IMR-90 (cell line): ENCODE data around the gene XYLT2. TPM values are rescaled to one million over a fixed set of nuclear protein-coding genes. Genes with fewer than 3 reads are reported as not detected.
A peak's percentile ranks its signal among the peaks of the same experiment; 100 is the strongest.

Experiments
- ATAC-seq: fragments of 200-7000 bp; cut with Tn5 transposase; 2 replicates; pipeline ENCODE4 v1.9.1; 2020; ENCODE audit warnings: low read depth, mild to moderate bottlenecking, moderate library complexity
- BruUV-seq: library from RNA; stranded (reverse); fragments of 400-500 nt; replicated peaks from 2 replicates; lab custom pipeline; 2021; lab: Mats Ljungman, UMichigan
- CTCF ChIA-PET: fragments of 300-600 bp; formaldehyde crosslinking; extraction: SDS; loops from one replicate; lab custom pipeline; 2021; ENCODE audit warnings: antibody characterized with exemption; lab: Yijun Ruan, JAX
- POLR2A ChIA-PET: fragments of 300-600 bp; sonication (Branson Sonifier 250); formaldehyde crosslinking; loops from one replicate; lab custom pipeline; 2022; ENCODE audit warnings: antibody characterized with exemption; ENCODE audit not compliant: unreplicated experiment; lab: Charles Lee
- DNase-seq: peaks from one replicate; pipeline ENCODE4 v3.0.0; 2013
- H2AFZ ChIP-seq: replicated peaks from 2 replicates; pipeline ENCODE3; 2013; ENCODE audit warnings: low read length, mild to moderate bottlenecking; ENCODE audit not compliant: poor library complexity
- H2AK5ac ChIP-seq: 2 replicates; pipeline ENCODE4 v1.6.1; 2013; ENCODE audit warnings: low read depth, low read length, inconsistent platforms
- H2AK9ac ChIP-seq: replicated peaks from 2 replicates; pipeline ENCODE3; 2013; ENCODE audit warnings: mild to moderate bottlenecking, low read depth, low read length, moderate library complexity; ENCODE audit not compliant: poor library complexity
- H2BK120ac ChIP-seq: 2 replicates; pipeline ENCODE4 v1.6.1; 2013; ENCODE audit warnings: low read depth, low read length, inconsistent platforms
- H2BK15ac ChIP-seq: 3 replicates; pipeline ENCODE4 v1.6.1; 2013; ENCODE audit warnings: low read depth, low read length, inconsistent platforms
- H2BK20ac ChIP-seq: 2 replicates; pipeline ENCODE4 v1.6.1; 2013; ENCODE audit warnings: low read depth, mild to moderate bottlenecking, inconsistent platforms, low read length, moderate library complexity
- H2BK5ac ChIP-seq: 2 replicates; pipeline ENCODE4 v1.6.1; 2013; ENCODE audit warnings: mild to moderate bottlenecking, low read depth, low read length, inconsistent platforms; ENCODE audit not compliant: poor library complexity, severe bottlenecking
- H3K14ac ChIP-seq: replicated peaks from 2 replicates; pipeline ENCODE4 v1.6.1; 2013; ENCODE audit warnings: low read depth, low read length, inconsistent platforms
- H3K18ac ChIP-seq: 2 replicates; pipeline ENCODE4 v1.6.1; 2013; ENCODE audit warnings: low read depth, low read length, control low read depth
- H3K23ac ChIP-seq: 2 replicates; pipeline ENCODE4 v1.6.1; 2013; ENCODE audit warnings: low read depth, low read length, inconsistent platforms
- H3K27ac ChIP-seq: 2 replicates; pipeline ENCODE4 v1.5.1; 2013; ENCODE audit warnings: mild to moderate bottlenecking, control low read depth, low read length; ENCODE audit not compliant: insufficient read depth
- H3K27me3 ChIP-seq: 2 replicates; pipeline ENCODE4 v1.6.1; 2013; ENCODE audit warnings: low read length; ENCODE audit not compliant: control insufficient read depth, insufficient read depth
- H3K36me3 ChIP-seq: 2 replicates; pipeline ENCODE4 v1.6.1; 2013; ENCODE audit warnings: low read length, mixed read lengths; ENCODE audit not compliant: control insufficient read depth, insufficient read depth
- H3K4ac ChIP-seq: 2 replicates; pipeline ENCODE4 v1.6.1; 2013; ENCODE audit warnings: low read depth, low read length, inconsistent platforms
- H3K4me1 ChIP-seq: 2 replicates; pipeline ENCODE4 v1.6.1; 2013; ENCODE audit warnings: low read length, mixed read lengths; ENCODE audit not compliant: control insufficient read depth, insufficient read depth
- H3K4me2 ChIP-seq: 2 replicates; pipeline ENCODE4 v1.6.1; 2013; ENCODE audit warnings: low read depth, mild to moderate bottlenecking, control low read depth, low read length, moderate library complexity
- H3K4me3 ChIP-seq: 2 replicates; pipeline ENCODE4 v1.5.1; 2013; ENCODE audit warnings: low read depth, mild to moderate bottlenecking, control low read depth, low read length, moderate library complexity; ENCODE audit not compliant: insufficient read depth
- H3K56ac ChIP-seq: 2 replicates; pipeline ENCODE4 v1.6.1; 2013; ENCODE audit warnings: low read length, inconsistent platforms; ENCODE audit not compliant: insufficient read depth; ENCODE audit errors: extremely low read depth
- H3K79me1 ChIP-seq, 2 experiments: 2 replicates each; pipeline ENCODE4 v1.6.1; 2013; ENCODE audit warnings: low read length in 2 of 2, inconsistent platforms in 1 of 2, low read depth in 1 of 2
- H3K9ac ChIP-seq: 2 replicates; pipeline ENCODE4 v1.6.1; 2013; ENCODE audit warnings: low read depth, low read length, control low read depth
- H3K9me1 ChIP-seq: 2 replicates; pipeline ENCODE4 v1.6.1; 2013; ENCODE audit warnings: low read length, inconsistent platforms; ENCODE audit not compliant: insufficient read depth
- H3K9me3 ChIP-seq: 2 replicates; pipeline ENCODE4 v1.6.1; 2013; ENCODE audit warnings: low read length; ENCODE audit not compliant: control insufficient read depth, insufficient read depth
- H4K20me1 ChIP-seq: 2 replicates; pipeline ENCODE4 v1.6.1; 2013; ENCODE audit warnings: low read length, inconsistent platforms; ENCODE audit not compliant: insufficient read depth
- H4K5ac ChIP-seq: 2 replicates; pipeline ENCODE4 v1.6.1; 2013; ENCODE audit warnings: mild to moderate bottlenecking, low read depth, low read length, control low read depth
- H4K8ac ChIP-seq, 2 experiments: 2 replicates each; pipeline ENCODE4 v1.6.1; 2013; ENCODE audit warnings: low read depth in 2 of 2, low read length in 2 of 2, control low read depth in 1 of 2, inconsistent platforms in 1 of 2
- H4K91ac ChIP-seq: 2 replicates; pipeline ENCODE4 v1.6.1; 2013; ENCODE audit warnings: low read depth, low read length, inconsistent platforms; ENCODE audit not compliant: insufficient read depth
- CEBPB ChIP-seq: IDR thresholded peaks from 2 replicates; pipeline ENCODE4 v1.6.1; 2012; ENCODE audit warnings: low read depth, low read length, improper control_type of control experiment
- MAFK ChIP-seq: IDR thresholded peaks from 2 replicates; pipeline ENCODE4 v1.6.1; 2012; ENCODE audit warnings: low read depth, low read length, improper control_type of control experiment
- RCOR1 ChIP-seq: IDR thresholded peaks from 2 replicates; pipeline ENCODE4 v1.6.1; 2012; ENCODE audit warnings: mild to moderate bottlenecking, low read length, improper control_type of control experiment; ENCODE audit not compliant: insufficient replicate concordance
- WGBS, 2 experiments: methylation state at CpG; one replicate each; pipeline versions ENCODE4 v1.1.5 to v1.1.7; 2013; ENCODE audit warnings: missing lambda C conversion rate in 2 of 2; ENCODE audit not compliant: insufficient read length in 1 of 2; ENCODE audit errors: extremely low coverage in 2 of 2; 5-methylcytosine and 5-hydroxymethylcytosine counted together
- dilution Hi-C: fragments of 300-500 bp; cut with HindIII; formaldehyde crosslinking; loops from one replicate; pipeline ENCODE4 v1.14.3; 2018; ENCODE audit warnings: low sequenced_read_pairs; ENCODE audit not compliant: unreplicated experiment
- in situ Hi-C: fragments of 300-500 bp; cut with MboI; formaldehyde crosslinking; loops from 3 replicates; pipeline ENCODE4 v1.14.3; 2019; ENCODE audit warnings: low sequenced_read_pairs, inconsistent platforms, mixed read lengths
- intact Hi-C: fragments of 100-400 bp; cut with micrococcal nuclease; formaldehyde crosslinking; loops from 2 replicates; pipeline ENCODE4 v1.10.0; 2022
- polyA plus RNA-seq, 3 experiments: library from polyadenylated mRNA; depleted of rRNA; stranded (reverse); fragments of >200 nt; gene quantifications; 2 replicates each; pipeline ENCODE4 v1.2.3, GENCODE V29; 2012; ENCODE audit warnings: low replicate concordance in 1 of 3
- total RNA-seq: library from RNA; depleted of rRNA; stranded (reverse); fragments of >200 nt; gene quantifications from 2 replicates; pipeline ENCODE4 v1.2.3, GENCODE V29; 2012
- TF ChIP-seq, protein P1 (sequence below): fragments of 150-350 bp; IDR thresholded peaks from 2 replicates; pipeline ENCODE4 v1.6.1; 2016; ENCODE audit warnings: low read depth, mild to moderate bottlenecking, low read length, moderate library complexity, borderline replicate concordance

The XYLT2 gene
- total and polyA plus RNA-seq, 2 of the 4 experiments (the other 2 are of a cell fraction), result 27.7 to 31.9 TPM

DNA sequence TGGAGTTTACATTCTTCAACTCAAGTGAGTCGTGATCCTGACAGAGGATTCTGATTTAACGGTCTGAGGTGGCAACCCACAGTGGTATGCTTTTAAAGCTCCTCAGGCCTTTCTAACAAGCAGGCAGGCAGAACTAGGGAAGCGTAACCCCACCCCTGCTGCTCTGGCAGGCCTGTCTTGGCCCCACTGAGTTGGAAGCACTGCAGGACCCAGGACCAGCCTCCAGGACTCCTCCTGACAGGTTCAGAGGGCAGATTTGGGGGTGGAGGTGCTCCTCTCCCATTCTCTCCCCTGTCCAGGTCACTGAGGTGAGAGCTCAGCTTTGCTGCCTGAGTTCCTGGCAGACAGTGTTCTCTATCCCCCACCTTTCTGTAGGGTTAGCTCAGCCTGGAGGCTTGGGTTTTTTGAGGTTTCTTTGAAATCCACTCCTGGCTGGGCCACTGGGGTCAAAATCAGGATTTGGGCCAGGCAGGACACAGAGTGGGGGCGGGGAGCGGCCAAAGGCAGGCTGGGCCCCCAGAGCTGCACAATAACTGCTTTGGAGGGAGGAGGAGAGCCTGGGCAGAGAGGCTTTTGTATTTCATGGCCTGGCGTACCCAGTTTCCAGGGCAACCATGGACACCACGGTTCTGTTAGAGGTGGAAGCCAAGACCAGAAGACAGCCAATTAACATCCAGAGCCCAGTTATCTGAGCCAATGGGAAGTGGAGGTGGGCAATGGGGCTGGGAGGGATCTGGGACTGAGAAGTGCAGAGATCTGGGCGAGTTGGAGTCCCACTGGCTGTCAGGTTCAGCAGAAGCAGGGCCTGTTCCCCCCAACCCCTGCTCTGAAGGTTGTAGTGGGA, 17.5 kb downstream of the XYLT2 start:
- Histone ChIP-seq H3K4ac (no peak overlapping the region; the same call in 1 of the 2 replicates), H3K4me1 (peaks cover 11% of the 10 kb centered on the region), H4K91ac (no peak overlapping the region), H2AFZ (peak overlapping the region; percentile 37), H2BK120ac (no peak overlapping the region), H3K27ac (no peak overlapping the region), H3K9ac (no peak overlapping the region), H4K20me1 (peaks cover 22% of the 10 kb centered on the region; the same call in 1 of the 2 replicates), H3K23ac (no peak overlapping the region), H3K79me1 (peaks cover 0 to 29% of the 10 kb centered on the region in 2 experiments; a peak in 1 of 4 replicates), H2AK9ac (peak overlapping the region; percentile 23), H3K9me3 (no peaks in the 10 kb centered on the region), H4K5ac (no peak overlapping the region), H3K4me2 (no peak overlapping the region), H2AK5ac (0 out of 2 replicates have a peak overlapping the region, but pooled peaks have one; percentile 1), H3K56ac (no peak overlapping the region), H4K8ac (no peak overlapping the region), H3K18ac (no peak overlapping the region), H3K4me3 (no peak overlapping the region), H3K36me3 (peaks cover 51% of the 10 kb centered on the region), H2BK5ac (no peak overlapping the region), H3K9me1 (peaks cover 9% of the 10 kb centered on the region; the same call in 1 of the 2 replicates), H2BK20ac (no peak overlapping the region), H2BK15ac (no peak overlapping the region), H3K27me3 (no peaks in the 10 kb centered on the region), H3K14ac (no peak overlapping the region)
- no TSS peak for BruUV-seq
- DNase-seq, result peak; percentile 35
- TF ChIP-seq, protein P1, sequence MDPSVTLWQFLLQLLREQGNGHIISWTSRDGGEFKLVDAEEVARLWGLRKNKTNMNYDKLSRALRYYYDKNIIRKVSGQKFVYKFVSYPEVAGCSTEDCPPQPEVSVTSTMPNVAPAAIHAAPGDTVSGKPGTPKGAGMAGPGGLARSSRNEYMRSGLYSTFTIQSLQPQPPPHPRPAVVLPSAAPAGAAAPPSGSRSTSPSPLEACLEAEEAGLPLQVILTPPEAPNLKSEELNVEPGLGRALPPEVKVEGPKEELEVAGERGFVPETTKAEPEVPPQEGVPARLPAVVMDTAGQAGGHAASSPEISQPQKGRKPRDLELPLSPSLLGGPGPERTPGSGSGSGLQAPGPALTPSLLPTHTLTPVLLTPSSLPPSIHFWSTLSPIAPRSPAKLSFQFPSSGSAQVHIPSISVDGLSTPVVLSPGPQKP, result no peak
- TF ChIP-seq CEBPB (no peak), RCOR1 (no peak), MAFK (no peak)
- dilution Hi-C loops, result no loop called here
- WGBS, 2 experiments, result 58% methylated on average over 2 of the region's 8 CpGs; no CpG with 5 or more reads in 1 of the 2 experiments
- intact Hi-C loops, result no loop called here
- ChIA-PET CTCF (no interaction called here), POLR2A (interaction anchor here (0.5 to 0.9 kb wide), 2 partner anchors 162 to 261 kb away, joined by 3 to 4 read pairs; partner anchors contain the start of gene COL1A1)
- in situ Hi-C loops, result no loop called here
- ATAC-seq, result peak; percentile 41
